GM23338 (cell line): ENCODE results near the gene GALM.

Experiments used
- CREB1 ChIP-seq: fragments of 250-450 bp; sonication (Bioruptor Pico); IDR thresholded peaks from 2 replicates; pipeline ENCODE4 v1.5.0; 2020; ENCODE audit warnings: low read depth, mild to moderate bottlenecking, moderate library complexity
- CTCF ChIP-seq, 2 experiments: fragments of 200-600 bp in 1 of 2; sonication (generic) in 1 of 2; conservative IDR thresholded peaks; 2 replicates each; pipeline versions ENCODE4 v1.5.1 to v1.6.1; 2016 to 2017; ENCODE audit warnings: antibody characterized with exemption in 2 of 2, low read depth in 2 of 2, mild to moderate bottlenecking in 2 of 2, moderate library complexity in 1 of 2
- ETS1 ChIP-seq: IDR thresholded peaks from 2 replicates; pipeline ENCODE4 v1.6.1; 2016; ENCODE audit warnings: antibody characterized with exemption
- EZH2 ChIP-seq: fragments of 200-600 bp; sonication (generic); IDR thresholded peaks from one replicate; pipeline ENCODE4 v1.8.0; 2017; ENCODE audit warnings: antibody characterized with exemption, mild to moderate bottlenecking, low read depth; ENCODE audit not compliant: unreplicated experiment
- EZH2phosphoT487 ChIP-seq: fragments of 200-600 bp; sonication (generic); IDR thresholded peaks from one replicate; pipeline ENCODE4 v1.8.1; 2018; ENCODE audit warnings: antibody characterized with exemption; ENCODE audit not compliant: unreplicated experiment
- JUNB ChIP-seq: IDR thresholded peaks from one replicate; pipeline ENCODE4 v1.6.1; 2016; ENCODE audit warnings: antibody characterized with exemption; ENCODE audit not compliant: unreplicated experiment
- NANOG ChIP-seq: IDR thresholded peaks from 2 replicates; pipeline ENCODE4 v1.6.1; 2016; ENCODE audit warnings: antibody characterized with exemption, borderline replicate concordance
- POLR2AphosphoS5 ChIP-seq: IDR thresholded peaks from 2 replicates; pipeline ENCODE4 v1.6.1; 2016; ENCODE audit warnings: antibody characterized with exemption, low read depth
- REST ChIP-seq: IDR thresholded peaks from one replicate; pipeline ENCODE4 v1.6.1; 2018; ENCODE audit warnings: antibody characterized with exemption; ENCODE audit not compliant: unreplicated experiment
- STAT1 ChIP-seq: IDR thresholded peaks from one replicate; pipeline ENCODE4 v1.6.1; 2016; ENCODE audit warnings: antibody characterized with exemption; ENCODE audit not compliant: unreplicated experiment
- ZNF114 ChIP-seq: fragments of 250-450 bp; sonication (Bioruptor Pico); IDR thresholded peaks from 2 replicates; pipeline ENCODE4 v1.5.0; 2020; ENCODE audit warnings: mild to moderate bottlenecking, moderate library complexity
- ZNF462 ChIP-seq: fragments of 250-450 bp; sonication (Bioruptor Pico); IDR thresholded peaks from 2 replicates; pipeline ENCODE4 v1.5.0; 2020; ENCODE audit warnings: mild to moderate bottlenecking, moderate library complexity

- TF ChIP-seq CTCF (conservative IDR thresholded peaks at IDR 0.05; ENCODE audit: low read depth in 2 of 2) = no peak
- no peak for TF ChIP-seq EZH2
- no peak for TF ChIP-seq POLR2AphosphoS5
- TF ChIP-seq EZH2phosphoT487 = no peak
- TF ChIP-seq REST = no peak
- no peak for TF ChIP-seq CREB1 (CRISPR knock-in tag)
- TF ChIP-seq ZNF114 = no peak
- TF ChIP-seq NANOG = no peak
- no peak for TF ChIP-seq JUNB
- no peak for TF ChIP-seq ETS1
- TF ChIP-seq STAT1 = no peak
- TF ChIP-seq ZNF462 (CRISPR knock-in tag) = no peak
Measured at GRCh38 chr2:38711558-38711957, 45.6 kb downstream of the GALM start.
